Lung microvascular endothelial cell (primary cell): Measurements from ENCODE around the gene ALDH3A2. TPM values are rescaled to one million over a fixed set of nuclear protein-coding genes. Genes with fewer than 3 reads are reported as not detected.
"Not testable (repeated sequence)": the region's sequence is repeated elsewhere in the genome, so short reads cannot be mapped to it uniquely, and the experiment has no call there.

Source experiments
- DNase-seq, 2 donors: peaks; one replicate each; pipeline versions ENCODE4 v3.0.0 to v3.0.0-alpha.2; 2010; ENCODE audit warnings: low read depth in 2 of 2
- total RNA-seq: library from RNA; depleted of rRNA; stranded (reverse); fragments of >200 nt; gene quantifications from 2 replicates; pipeline ENCODE4 v1.2.1, GENCODE V29; 2014

The ALDH3A2 gene
- total RNA-seq, 1 donor from 2014 or later = 73.8 TPM

DNA sequence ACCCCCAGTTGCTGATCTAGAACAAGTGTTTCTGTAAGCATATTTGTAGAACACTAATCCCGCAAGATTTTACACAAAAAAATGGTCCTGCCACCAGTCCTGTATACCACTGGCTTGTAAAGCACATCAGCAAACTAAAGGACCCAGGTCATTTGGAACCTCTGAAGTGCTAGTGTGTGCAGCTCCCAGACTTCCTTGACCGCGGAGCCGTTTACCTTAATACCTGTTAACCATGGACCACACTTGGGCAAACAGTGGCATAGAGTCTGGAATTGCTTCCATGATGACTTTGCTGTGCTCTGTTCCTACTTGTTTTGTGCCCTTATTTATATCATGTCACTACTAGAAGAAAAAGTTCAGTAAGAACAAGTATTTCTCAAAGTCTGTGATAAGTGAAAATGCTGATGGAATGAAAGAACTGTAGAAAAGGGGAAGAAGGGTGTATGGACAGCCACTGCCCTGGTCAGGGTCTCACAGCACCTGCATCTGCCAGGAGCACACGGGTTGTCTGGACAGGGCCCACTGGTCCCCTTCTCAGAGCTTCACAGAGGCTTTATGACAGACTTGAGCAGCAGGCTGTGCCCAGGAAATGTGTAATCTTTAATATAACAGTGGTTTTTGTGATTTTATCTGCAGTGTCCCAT is 29.3 kb downstream of the ALDH3A2 start:
- DNase-seq = no peak

DNA sequence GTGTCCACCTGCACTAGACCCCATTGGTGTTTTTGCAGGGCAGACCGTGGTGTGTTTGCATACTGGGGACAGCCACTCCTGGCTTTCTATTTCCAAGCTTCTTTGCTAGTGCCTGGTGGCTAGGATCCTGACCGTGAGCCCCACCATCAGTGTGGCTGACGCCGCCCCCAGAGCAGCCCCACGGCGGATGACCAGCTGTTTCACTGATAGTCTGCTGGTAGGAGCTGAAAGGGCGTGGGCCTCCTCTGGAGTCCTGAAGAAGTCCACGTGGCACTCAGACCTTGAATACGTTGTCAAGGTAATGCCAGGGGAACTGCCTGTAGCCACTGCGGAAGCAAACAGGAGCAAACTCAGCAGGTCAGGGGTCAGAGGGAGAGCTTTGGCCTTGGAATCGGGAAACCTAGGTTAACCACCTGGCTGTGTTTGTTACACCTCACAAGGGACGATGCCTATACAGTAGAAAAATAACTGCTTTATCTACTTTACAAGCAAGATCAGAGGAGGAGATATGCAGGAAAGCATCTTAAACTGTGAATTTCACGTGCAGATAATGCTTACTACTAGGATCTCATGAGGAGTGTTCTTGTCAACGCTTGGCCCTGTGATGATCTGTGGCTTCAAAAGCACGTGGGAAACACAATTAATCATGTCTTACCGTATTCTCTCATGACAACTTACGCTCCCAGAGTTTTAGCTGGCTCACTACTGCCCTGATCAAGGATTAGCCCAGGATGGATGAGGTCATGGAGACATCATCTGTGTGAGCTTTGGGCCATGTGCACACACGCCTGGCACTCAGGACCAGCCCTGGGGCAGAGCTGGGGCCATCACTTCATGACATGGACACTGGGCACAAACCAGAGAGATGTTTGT is 30.3 kb downstream of the ALDH3A2 start:
- DNase-seq = no peak

DNA sequence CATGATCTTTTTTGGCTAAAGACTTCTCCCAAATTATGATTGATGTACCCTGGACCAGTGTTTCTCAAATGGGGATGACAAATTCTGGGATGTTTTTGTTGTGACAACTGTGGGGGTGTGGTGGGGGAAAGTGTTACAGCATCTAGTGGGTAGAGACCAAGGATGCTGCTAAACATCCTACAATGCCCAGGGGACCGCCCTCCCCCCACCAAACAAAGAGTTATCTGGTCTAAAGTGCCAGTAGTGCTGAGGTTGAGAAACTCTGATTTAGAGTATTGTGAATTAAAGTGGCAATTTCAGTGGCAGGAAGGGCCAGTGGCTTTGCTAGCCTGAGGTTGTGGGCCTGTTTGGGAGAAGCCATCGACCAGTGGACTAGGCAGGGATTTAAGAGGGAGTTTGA is 34.6 kb downstream of the ALDH3A2 start:
- DNase-seq = no peak

DNA sequence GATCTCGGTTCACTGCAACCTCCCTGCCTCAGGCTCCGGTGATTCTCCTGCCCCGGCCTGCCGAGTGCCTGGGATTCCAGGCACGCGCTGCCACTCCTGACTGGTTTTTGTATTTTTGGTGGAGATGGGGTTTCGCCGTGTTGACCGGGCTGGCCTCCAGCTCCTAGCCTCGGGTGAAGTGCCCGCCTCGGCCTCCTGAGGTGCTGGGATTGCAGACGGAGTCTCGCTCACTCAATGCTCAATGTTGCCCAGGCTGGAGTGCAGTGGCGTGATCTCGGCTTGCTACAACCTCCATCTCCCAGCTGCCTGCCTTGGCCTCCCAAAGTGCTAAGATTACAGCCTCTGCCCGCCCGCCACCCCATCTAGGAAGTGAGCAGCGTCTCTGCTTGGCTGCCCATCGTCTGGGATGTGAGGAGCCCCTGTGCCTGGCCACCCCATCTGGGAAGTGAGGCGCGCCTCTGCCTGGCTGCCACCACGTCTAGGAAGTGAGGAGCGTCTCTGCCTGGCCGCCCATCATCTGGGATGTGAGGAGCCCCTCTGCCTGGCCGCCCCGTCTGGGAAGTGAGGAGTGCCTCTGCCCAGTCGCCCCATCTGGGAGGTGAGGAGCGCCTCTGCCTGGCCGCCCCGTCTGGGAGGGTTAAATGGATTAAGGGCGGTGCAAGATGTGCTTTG is 36.5 kb downstream of the ALDH3A2 start:
- DNase-seq = not testable (repeated sequence)

DNA sequence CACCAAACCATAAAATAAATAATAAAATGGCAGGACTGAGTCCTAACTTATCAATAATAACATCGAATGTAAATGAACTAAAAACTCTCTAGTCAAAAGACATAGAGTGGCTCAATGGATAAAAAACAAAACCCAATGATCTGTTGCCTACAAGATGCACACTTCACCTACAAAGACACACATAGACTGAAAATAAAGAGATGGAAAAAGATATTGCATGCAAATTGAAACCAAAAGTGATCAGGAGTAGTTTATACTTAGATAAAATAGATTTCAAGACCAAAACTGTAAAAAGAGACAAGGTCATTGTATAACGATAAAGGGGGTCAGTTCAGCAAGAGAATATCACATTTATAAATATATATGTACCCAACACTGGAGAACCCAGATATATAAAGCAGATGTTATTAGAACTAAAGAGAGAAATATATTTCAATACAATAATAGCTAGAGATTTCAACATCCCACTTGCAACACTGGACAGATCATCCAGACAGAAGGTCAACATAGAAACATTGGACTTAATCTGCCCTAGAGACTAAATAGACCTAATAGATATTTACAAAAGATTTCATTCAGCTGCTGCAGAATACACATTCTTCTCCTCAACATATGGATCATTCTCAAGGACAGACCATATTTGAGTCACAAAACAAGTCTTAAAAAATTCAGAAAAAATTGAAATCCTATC is 38.0 kb downstream of the ALDH3A2 start:
- DNase-seq = no peak

DNA sequence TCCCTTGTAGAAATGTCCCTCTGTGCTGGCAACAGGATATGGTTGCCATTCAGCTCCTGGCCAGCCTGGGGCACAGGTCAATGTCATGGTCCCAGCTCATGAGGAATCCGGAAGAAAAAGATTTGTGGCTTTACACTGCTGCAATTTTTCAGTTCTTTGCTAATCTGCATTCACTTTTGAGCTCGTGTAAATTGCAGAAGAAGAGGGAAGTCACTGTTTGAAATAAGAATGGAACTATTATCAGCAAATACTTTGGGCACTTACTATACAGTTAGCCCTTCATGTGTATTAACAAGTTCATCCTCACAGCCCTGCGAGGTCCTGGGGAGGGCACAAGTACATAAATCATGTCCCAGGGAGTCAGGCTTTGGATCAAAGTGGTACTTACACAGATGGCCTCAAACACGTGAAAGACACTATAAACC is 53.7 kb downstream of the ALDH3A2 start:
- no peak for DNase-seq

DNA sequence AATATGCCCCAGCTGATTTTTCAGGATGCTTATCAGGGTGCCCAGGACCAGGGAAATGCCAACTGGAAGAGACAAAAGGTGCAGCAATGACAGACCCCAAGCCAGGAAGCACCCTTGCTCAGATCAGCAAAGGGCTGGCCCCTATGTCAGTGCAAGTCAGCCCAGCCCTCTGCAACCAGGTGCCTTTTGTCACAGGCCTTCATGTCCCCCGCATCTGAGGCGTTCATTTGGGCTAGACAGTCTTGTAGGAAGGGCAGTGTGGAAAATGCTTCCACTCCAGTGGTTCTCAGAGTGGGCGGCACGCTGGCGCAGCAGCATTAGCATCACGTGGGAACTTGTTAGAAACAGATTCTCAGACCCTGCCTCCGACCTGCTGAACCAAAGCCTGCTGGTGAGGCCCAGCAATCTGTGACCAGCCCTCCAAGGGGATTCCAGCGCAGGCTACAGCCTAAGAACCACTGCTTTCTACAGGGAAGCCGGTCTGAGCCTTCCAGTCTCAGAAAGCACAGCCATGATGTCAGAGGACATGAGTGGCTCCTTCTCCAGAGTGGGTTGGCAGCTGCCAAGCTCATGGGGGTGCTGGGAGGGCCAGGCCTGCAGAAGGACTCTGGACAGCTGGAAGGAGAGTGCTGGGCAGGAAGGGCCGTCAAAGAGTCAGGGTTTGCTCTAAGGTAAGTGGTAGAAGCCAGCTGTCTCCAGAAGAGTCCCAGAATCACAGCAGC is 54.7 kb downstream of the ALDH3A2 start:
- no peak for DNase-seq

DNA sequence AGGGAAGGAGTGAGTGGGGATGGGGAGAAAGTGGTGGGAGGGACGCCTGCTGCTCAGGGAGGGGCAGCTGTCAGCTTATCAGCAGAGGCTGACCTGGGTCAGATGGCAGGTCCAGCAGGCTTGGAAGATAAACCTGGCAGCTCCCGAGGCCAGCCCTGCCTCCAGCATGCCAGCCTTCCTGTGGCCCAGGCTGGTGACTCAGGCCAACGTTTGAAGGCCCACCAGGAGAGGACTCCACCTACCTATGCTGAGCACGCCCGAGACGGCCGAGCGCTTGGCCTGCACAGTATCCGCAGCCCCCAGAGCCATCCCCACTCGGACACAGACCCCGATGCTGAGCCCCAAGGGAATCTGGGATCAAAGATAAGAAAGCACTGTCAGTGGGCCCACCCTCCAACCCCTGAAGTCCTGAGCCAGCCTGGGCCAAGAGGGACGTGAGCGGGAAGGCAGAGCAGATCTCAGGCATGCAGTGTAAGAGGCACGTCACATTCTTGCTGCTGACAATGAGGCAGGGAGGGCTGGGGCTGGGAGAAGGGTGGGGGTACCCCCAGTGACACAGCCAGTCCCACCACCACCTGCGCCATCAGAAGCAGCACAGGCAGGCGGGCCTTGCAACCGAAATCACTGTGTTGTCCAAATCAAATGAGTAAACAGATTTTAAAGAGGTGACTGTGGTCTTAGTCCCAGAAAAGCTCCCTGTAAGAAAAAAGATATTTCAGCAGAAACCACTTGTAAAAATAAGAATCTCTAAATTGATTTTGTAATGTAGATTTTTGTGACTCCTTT is 55.5 kb downstream of the ALDH3A2 start:
- DNase-seq = no peak

DNA sequence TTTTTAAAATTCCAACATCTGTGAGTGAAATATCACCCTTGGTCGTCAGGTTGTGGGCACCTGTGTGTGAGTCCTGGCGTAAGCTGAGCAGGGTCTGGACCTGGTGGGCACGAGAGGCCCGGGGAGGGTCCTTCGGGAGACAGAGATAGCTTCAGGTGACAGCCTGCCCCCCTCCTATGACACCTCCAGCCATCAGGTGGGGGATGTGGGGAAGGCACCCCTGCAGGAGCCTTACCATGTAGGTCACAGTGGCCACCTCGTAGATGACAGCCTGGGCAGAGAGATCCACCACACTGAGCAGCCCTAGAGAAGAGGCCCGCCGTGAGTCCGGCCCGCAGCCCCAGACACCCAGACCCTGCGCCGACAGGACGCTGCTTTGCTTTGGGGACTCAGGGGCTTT is 56.6 kb downstream of the ALDH3A2 start:
- no peak for DNase-seq

DNA sequence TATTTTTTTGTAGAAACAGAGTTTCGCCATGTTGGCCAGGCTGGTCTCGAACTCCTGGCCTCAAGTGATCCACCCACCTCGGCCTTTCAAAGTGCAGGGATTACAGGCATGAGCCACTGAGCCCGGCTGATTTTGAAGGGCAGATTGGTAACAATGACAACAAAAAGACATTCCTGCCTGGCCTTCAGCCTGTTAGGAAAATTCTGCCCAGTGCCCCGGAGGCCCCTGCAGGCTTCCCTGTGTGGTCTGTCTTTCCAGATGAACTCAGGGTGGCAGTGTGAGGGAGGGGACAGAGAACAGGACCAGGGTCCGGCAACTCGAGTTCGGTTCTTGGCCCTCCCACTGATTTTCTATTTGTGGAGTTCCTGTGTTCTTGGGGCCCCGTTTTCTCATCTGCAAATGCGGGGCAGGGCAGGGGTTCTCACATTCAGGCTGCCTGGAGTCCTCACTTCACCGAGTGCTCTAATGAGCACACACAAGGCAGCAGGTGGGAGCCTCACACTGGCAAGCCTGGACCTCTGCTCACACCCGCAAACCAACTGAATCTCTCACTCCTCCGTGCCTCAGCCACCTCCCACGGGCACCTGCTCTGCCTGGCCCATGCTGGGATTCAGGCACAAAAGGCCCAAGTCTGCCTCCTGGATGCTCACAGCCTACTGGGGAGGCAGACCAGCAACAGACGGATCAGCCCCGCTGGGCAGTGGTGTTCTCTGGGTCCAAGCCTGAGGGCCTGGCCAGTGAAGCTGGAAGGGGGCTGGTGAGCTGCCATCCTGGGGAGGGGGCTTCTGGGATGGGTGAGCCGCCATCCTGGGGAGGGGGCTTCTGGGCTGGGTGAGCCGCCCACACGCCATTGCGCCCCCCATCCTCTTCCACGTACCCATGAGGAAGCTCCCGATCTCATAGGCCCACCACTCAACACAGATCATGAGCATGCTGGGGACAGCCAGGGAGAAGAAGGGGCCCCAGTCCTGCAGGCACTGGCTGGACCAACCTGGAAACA is 57.5 kb downstream of the ALDH3A2 start:
- no peak for DNase-seq

DNA sequence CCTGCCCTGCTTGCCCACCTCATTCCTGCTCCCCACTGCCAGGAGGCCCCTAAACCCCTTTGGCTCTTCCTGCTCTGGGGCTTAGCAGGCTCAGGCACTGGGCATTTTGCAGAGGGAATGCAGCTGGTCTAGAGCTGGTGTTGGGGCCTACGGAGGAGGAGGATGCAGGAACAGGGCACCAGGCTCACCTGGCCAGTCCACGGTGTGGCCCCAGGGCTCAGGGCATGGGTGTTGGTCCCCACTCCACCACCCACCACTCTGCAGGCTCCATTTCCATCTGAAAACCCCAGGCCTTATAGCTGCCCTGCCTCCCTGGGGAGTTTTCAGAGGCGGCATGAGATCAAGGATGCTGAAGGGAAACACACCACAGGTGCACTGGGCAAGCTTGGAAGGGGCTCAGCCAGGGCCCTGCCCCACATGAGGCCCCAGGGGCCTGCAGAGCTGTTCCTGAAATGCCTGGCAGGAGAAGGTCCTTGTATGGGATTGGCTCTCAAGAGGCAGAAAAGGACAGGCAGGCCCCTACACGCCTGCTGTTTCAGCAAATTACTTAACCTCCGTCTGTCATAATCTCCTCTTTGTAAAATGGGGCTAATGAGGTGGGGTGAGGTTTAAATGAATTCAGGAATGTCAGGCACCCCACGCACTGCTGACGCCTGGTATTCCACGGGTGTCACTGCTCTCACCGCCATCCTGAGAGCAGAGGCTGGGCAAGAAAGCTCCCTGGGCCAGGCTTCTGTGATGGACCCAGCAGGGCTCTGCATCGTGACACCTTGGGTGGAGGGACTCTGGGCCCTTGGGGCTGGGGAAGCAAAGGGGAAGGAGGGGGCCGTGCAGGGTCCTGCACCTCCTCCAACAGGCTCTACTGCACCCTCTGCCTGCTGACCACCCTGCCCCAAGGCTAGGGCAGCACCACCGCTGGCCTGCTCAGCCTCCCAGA is 58.5 kb downstream of the ALDH3A2 start:
- DNase-seq = no peak

DNA sequence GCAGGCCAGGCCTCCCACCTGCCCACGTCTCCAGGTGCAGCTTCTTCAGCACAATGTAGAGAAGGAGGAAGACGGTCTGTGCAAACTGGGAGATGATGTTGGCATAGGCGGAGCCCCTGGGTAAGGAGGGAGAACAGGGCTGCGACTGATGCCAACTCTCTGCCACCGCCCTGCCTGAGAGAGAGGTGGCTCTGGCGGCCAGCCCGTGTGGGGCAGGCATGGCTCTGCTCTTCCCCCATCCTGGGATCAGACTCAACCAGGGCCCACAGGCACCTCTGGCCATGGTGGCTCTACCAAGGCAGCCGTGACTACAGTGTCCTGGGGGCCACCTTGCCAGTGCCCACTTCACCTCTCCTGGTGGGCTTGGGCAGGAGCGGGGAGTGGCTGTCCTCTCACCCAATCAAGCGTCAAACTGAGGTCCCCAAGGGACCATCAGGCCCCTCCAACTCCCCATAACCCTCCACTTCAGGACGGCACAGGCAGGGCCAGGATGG is 59.2 kb downstream of the ALDH3A2 start:
- no peak for DNase-seq

DNA sequence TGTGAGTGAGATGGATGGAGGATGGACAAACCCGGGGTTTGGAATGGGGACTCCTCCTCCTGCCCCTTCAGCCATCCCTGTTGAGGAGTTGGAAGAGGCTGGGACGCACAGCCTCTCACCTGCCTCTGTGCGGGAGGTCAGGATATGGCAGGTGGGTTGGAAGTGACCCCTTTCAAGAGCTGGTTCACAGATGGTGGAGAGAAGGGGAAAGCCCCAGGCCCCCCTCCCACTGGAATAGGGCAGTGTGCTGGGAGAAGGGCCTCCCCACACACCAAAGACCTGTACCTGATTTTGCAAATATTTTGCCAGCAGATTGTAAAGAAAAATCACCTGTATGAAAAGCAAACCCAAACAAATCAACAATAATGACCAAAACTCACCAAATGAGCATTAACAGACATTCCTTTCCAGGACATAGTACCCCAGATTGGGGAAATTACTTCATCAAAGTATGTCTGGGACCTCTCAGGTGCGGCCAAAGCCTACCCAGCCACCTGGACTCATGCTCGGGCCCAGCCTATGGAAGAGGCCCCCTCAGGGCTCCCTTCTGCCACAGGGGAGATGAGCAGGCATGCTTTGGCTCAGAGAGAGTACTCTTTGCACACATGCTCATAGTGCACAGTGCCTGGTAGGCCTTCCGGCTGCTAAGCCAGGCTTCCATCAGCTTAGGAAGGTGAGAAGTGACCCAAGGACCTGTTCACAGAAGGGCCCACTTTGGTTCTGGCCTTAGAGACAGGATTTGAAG is 60.1 kb downstream of the ALDH3A2 start:
- DNase-seq = no peak

DNA sequence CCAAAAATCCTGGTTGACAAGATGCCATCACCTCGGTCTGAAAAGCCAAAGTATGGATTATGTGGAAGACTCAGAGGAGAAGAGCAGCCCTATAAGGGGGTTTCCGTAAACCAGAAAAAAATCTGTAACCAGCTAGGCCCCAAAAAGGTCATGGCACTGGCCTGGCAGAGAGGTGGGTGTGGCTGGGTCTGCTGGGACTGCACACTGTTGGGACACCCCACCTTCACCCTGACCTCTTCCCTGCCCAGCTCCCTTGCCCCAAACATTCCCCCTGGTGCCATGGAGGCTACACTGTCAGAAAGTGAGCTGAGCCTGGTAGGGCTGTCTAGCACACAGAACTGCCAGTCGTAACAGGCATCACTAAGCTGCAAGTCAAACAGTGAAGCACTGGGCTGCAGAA is 61.3 kb downstream of the ALDH3A2 start:
- DNase-seq = no peak

DNA sequence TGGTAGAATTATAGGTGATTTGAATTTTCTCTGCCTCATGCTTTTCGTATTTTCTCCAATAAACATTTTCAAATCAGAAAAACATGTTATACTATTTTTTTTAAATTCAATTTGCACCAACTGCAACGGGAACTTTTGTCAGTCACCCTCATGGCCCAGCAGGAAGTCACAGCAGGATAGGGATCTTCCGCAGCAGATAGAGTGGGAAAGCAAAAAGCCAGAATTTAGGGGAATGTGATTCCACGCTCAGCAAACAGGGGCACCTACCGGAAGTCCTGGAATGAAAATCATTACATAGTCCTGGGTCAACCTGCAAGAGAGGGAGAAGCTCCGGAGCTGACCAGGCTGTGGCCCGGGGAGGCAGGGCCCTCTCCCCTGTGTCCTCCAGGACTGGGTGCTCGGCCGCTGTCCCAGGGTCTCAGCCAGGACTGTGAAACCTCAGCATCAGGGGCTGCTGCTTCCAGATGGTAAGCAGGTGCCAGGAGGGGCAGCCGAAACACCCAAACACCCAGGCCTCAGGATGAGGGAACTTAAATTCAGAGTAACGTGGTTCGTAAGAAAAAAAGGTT is 64.0 kb downstream of the ALDH3A2 start:
- DNase-seq = peak in 1 of 2 donors; percentile 17

DNA sequence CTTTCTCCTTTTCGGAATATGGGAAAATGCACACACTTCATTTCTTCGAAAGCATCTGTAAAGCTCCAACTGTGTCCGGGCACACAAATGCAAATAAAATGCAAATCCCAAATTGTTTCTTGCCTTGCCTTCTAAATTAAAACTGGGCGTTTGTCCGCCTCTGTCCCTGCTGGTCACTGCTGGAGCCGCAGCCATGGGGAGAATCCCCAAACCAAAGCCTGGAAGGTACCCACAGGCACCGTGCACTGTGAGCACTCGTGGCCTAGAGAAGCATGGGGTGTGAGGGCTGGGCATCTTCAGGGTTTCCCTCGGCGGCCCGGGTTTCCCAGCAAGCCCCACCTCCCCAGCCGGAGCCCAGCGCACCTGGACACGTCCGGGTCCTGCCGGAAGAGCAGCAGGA is 64.9 kb downstream of the ALDH3A2 start:
- no peak for DNase-seq

DNA sequence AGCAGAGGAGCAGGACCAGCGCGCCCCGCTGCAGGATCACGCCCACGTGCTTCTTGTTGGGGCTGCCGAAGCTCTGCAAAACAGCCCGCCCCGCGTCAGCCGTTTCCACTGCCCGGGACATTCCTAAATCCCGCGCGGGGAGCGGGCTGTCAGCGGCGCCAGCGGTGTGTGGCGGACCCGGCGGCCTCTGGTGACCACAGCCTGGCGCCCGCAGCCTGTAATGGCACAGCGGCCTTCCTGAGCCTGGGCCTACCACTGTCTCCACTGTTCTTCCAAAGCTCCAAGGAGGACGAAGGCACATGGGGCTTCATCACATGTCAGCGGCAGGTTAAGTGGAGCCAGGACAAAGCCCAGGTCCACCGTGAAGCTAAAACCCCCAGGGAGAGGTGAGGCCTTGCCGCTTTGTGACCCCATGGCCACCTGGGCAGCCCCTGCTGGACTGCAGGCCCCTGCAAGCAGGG is 65.4 kb downstream of the ALDH3A2 start:
- no peak for DNase-seq
